GM10847 (cell line): Measurements from ENCODE around the gene LAD1.

ENCODE experiments used
- POLR2A ChIP-seq: IDR thresholded peaks from 2 replicates; pipeline ENCODE4 v1.6.1; 2011; ENCODE audit not compliant: insufficient read length; ENCODE audit errors: extremely low read depth

The LAD1 gene, protein sequence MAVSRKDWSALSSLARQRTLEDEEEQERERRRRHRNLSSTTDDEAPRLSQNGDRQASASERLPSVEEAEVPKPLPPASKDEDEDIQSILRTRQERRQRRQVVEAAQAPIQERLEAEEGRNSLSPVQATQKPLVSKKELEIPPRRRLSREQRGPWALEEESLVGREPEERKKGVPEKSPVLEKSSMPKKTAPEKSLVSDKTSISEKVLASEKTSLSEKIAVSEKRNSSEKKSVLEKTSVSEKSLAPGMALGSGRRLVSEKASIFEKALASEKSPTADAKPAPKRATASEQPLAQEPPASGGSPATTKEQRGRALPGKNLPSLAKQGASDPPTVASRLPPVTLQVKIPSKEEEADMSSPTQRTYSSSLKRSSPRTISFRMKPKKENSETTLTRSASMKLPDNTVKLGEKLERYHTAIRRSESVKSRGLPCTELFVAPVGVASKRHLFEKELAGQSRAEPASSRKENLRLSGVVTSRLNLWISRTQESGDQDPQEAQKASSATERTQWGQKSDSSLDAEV

DNA sequence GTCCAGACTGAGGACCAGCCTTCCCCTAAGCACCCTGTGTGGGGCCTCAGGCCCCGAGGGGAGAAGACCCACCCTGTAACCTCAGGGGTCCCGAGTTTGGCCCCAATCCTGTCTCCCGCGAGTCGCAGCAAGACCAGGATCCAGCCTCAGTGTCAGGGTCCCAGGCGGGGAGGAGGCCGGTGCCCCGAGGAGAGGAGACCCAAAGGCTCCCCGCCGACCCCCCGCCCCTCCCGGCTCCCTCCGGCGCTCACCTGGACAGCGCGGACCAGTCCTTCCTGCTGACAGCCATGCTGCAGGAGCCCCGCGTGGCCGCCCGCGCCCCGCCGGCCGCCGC, at the start of gene LAD1:
Gene LAD1, minus strand, starts transcription at position 307 of the 334 bp plus-strand sequence. Its CDS starts 18 bp downstream, at position 289.
- TF ChIP-seq POLR2A: no peak

DNA sequence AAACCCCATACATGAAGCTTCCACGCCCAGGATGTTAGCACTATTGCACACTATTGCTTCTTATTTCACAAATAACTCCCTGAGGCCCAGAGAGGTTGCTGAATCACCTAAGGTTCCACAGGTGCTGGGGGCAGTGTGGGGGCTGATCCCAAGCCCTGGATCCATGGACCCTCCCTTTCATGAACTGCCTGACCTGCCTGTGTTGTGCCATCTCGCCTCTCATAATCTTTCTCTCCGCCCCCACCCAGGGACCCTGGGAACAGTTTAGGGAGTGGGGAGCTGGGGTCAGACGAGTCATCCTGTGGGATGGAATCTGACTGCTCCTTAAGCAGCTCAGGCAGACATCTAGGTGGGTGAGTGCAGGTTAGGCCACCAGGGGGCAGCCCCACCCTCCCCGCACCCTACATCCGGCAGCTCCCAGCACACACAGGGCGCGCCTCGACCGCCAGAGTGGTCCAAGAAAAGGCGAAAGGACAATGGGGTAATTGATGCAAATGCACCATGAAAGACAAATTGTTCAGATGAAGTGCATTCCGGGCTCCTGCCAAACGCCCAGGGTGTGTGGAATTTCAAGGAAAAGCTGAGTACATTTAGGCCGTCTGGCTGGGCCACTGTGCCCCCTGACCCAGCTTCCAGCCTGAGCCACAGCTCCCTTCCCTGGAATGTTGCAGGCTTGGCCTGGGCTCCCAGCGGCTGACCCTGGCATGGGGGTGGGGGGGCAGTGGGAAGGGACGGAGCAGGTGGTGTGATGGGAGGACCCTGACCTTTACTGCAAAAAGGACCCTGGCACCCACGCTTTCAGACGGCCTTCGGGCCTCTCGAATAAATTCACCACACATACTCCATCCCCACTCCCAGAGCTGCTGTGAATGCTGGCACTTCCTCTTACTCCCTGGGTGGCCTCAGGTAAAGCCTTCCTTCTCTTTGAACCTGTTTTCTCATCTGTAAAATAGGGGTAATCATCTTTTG, 49.1 kb upstream of the LAD1 start:
- no peak for TF ChIP-seq POLR2A

DNA sequence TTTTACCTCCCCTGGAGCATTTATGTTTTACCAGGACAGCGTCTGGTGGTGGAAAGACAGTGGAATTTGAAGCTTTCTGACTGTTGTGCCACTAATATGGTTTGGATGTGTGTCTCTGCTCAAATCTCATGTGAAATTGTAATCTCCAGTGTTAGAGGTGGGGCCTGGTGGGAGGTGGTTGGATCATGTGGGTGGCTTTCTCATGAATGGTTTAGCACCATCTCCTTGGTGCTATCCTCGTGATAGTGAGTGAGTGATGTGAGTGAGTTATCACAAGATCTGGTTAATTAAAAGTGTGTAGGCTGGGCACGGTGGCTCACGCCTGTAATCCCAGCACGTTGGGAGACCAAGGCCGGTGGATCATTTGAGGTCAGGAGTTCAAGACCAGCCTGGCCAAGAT, 46.2 kb upstream of the LAD1 start:
- TF ChIP-seq POLR2A: no peak

DNA sequence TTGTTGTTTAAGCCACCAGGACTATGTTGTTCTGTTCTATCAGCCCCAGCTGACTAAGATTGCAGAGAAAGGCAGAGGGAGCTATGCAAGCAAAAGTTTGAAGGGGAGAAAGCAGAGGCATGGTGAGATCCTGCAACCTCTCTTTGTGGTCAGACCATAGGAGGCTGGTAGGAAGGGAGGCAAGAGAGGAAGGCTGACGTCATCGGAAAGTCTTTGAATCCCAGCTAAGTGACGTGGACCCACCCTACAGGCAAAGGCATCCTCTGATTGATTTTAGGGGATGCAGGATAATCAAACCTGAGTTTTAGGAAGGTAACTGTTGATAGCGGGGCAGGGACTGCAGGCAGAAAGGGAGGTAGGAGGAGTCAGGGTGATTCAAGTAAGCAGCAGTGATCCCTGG, 45.7 kb upstream of the LAD1 start:
- TF ChIP-seq POLR2A: no peak

DNA sequence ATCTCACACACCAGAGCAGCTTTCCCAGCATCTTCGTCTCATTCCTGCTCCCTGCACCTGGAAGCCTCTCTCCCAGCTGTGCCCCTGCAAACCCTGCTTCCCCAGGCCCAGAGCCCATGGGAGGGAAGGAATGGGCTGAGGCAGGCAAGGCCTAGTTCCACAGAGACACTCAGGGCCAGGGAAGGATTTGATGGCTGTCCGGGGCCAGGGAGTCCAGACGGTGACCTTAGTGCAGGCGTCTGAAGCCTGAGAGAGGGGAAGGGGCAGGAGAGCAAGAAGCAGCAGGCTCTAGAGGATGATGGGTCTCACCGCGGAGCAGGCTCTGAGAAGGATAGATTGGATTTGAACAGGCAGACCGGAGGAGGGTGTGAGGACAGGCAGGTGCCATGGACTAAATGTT, 44.6 kb upstream of the LAD1 start:
- no peak for TF ChIP-seq POLR2A

DNA sequence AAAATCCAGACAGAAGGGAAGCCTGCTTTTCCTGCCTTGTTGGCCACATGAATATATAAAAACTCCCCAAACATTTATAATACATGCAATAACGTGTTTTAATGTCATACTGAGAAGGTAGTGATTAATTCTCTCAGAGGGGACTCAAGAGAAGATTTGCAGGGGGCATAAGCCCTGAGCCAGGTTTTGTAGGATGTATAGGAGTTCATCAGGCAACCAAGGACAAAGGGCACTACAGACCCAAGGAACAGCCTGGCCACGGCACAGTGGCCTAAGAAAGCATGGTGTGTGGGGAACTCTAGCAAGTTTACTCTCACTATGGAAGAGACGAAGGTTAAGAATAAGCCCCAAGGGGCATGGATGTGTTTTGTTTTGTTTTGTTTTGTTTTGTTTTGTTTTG, 37.8 kb upstream of the LAD1 start:
- no peak for TF ChIP-seq POLR2A

DNA sequence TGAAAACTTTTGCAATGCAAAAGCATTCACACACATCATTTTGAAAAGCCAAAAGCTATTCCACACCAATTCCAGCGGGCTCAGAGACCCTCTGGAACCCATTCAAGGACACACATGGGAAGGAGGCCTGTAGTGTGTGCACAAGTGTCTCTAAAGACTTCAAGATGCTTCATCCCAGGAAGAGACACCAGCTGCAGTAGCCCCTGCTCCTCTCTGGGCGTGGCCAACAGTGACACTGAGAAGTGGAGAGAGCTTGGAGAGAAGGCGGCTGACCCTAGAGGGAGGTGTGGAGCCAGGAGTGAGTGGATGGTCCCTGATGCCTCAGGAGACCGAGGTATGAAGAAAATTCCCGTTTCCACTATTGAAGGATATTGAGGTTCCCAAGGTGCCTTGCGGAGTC, 37.3 kb upstream of the LAD1 start:
- no peak for TF ChIP-seq POLR2A

DNA sequence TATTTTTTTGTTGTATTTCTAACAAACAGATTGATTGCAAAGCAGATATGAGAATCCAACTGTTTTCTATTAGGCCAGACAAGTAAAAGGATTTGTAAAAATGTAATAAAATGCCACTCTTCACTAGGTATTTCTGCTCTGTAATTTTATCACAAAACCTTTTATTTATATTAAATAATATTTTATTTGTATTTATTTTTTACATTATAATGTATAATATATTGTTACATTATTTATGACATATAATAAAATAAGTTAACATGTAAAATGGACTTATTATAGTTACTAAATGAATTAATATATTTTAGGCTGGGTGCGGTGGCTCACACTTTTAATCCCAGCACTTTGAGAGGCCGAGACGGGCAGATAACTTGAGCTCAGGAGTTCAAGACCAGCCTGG, 35.1 kb upstream of the LAD1 start:
- no peak for TF ChIP-seq POLR2A

DNA sequence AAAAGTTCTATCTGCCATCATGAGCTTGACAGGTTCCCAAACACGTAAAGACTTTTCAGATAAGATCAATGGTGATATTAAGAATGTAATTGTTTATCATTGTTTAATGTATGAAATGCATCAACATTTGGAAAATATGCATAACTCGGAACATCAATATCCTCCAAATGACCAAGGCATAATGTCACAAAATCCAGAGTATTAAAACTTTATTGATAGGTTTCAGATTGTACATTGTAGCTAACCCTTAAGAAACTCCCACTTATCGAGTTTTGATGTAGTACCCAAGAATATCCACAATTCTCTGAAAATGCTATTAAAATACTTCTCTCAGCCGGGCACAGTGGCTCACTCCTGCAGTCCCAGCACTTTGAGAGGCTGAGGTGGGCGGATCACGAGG, 34.5 kb upstream of the LAD1 start:
- TF ChIP-seq POLR2A: no peak

DNA sequence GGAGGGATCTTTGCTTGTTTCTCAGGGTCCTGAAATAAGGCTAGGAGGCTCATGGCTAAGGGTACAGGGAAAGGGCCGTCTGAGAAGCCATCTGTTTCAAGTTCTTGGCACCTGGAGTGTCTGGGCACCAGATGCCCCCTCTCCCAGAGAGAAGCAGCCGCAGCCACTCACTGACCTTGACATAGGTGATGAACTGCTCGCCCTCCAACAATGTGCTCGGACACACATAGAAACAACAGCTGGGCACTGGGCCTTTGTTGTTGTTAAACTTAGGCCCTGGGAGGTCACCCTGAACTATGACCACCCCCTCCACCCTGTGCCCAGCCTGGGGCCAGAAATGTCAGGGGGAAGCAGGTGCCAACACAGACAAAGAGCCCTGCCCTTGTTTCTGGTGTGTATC, 31.7 kb upstream of the LAD1 start:
- TF ChIP-seq POLR2A: no peak

DNA sequence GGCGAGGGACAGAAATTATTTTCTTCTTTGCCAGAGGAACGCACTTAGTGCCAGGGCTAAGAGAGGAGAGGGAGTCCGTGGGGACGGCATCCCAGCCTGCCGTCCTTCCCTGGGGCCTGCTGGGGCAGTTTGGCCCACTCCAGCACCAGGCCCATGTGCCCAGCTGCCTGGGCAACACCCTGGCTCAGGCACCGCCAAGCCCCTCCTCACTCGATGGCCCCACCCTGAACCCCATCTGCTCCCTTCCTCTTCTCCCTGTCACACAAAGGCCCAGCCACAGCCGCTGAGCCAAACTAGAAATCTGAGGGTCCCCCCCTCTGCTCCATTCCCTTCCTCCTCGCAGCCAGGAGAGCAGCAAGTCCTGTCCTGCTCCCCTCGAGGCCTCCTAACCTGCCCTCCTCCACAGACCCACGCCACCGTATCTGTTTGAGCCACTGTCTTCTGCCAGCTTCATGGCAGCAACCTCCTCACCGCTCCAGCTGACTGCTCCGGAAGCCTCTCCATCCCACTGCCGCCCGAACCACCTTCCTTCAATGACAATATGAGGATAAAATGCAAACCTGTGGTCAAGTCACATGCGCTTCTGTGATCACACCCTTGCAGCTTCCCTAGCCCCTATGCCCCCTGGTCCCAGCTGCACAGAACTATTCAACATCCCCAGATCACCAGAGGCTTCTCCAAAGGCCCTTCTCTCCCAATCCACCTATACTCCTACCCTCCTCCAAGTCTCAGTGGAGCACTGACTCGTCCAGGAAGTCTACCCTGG, 30.8 kb upstream of the LAD1 start:
- TF ChIP-seq POLR2A: no peak

DNA sequence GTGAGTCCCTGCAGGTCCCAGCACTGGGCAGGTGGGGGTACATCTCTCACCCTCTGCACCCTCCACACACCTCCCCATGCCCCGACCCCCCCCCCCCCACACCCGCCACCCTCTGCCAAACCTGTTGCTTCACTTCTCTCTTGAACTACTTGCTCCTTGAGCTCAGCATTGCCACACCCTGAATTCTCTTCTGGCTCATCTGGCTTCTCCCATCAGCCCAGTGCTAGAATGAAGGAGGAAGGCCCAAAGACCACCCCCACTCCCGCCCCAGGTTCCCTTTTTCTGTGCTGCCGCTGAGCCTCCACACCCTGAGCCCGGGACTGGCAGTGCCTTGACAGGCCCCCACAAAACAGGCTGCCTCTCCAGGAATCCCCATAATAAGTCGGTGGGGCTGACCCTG, 28.8 kb upstream of the LAD1 start:
- TF ChIP-seq POLR2A: no peak

DNA sequence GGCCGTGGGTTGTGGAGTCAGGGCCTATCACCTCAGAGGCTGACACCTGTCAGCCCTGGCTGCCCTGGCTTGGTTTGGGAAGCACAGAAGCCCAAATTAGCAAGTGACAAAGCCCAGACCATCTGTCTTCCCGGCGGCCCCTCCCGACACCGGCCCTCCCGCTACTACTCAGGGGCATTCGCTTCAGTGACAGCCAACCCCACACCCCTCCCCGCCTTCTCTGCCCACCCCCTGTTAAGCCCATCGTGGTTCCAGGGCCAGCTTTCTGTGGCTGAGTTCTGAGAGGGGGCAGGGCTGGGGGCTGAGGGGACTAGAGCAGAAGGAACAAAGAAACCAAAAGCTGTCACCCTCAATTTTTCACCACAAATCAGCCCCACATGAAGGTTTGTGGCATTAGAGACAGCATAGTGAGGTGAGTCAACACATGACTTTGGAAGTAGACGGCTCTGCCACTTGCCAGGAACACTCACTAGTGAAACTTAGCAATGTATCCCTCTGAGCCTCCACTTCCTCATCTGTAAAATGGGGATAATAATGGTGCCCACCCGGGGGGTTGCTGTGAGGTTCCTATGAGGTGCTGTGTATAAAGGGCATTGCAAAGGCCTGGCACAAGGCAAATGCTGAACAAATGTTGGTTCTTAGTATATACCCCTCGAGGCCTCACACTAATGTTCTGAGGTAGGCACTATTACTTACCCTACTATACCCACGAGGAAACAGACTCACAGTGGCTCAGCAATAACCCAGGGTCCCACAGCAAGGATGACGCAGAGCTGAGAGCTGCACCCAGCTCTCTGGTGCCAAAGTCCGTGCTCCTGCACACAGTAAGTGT, 27.6 kb upstream of the LAD1 start:
- no peak for TF ChIP-seq POLR2A

DNA sequence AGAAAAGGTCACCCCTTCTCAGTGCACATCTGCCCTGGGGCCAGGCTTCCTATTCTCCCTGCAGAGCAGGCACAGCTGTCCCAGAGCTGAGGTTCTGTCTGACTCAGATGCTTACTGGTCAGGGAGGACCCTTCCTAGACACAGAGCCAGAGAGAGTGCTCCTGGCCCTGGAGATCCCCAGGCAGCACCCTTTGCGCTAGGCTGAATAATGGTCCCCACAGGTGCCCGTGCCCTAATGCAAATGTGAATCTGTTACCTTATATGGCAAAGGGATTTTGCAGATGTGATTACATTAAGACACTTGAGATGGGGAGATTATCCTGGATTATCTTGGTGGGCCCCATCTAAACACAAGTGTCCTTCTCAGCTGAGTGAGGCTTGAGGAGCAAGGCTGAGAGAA, 25.0 kb upstream of the LAD1 start:
- no peak for TF ChIP-seq POLR2A

DNA sequence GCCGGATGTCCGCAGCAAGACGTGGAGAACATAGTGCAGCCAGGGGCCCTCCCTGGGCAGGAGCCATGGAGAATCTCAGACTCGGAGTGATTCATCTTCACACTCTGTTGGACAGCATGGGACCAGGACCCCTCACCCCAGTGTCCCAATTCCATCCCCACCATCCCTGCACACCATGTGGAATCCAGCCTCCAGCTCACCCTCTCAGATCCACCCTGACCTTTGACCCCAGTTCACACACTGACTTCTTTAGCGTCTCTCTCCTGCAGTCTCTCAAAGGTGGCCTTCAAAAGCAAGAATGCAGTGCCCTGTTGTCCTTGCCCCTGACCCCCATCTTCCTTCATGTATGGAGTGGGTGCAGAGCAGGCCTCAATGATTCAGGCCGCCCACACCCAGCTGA, 24.5 kb upstream of the LAD1 start:
- no peak for TF ChIP-seq POLR2A

DNA sequence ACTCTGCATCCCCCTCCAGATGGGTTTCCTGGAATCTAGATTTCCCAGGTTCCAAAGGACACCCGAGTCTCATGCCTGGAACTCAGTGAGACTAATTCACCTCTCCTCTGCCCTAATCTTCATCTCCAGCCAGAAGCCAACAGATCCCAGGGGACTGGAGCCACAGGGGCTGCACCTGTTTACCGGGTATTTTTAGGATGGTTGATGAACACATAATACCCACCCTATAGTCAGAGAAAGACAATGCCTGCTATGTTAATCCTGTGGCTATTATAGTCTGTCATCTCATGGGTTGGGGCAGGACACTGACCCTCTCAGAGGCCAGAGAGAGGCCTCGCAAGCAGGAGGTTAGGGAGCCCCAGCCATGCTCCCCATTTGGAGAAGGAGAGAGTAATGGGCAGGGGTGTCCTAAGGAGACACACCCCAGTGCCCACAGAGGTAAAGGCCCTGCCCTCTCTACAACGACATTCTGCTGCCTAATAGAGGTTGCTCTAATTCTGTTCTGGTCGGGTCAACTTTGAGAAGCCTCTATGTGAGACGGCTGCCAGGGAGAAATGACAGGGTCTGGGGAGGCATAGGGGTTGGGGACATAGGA, 23.4 kb upstream of the LAD1 start:
- TF ChIP-seq POLR2A: no peak
